ENCODE measurements around the gene USP4.
"Not testable (repeated sequence)": the region's sequence is repeated elsewhere in the genome, so short reads cannot be mapped to it uniquely, and the experiment has no call there.

USP4 gene

DNA sequence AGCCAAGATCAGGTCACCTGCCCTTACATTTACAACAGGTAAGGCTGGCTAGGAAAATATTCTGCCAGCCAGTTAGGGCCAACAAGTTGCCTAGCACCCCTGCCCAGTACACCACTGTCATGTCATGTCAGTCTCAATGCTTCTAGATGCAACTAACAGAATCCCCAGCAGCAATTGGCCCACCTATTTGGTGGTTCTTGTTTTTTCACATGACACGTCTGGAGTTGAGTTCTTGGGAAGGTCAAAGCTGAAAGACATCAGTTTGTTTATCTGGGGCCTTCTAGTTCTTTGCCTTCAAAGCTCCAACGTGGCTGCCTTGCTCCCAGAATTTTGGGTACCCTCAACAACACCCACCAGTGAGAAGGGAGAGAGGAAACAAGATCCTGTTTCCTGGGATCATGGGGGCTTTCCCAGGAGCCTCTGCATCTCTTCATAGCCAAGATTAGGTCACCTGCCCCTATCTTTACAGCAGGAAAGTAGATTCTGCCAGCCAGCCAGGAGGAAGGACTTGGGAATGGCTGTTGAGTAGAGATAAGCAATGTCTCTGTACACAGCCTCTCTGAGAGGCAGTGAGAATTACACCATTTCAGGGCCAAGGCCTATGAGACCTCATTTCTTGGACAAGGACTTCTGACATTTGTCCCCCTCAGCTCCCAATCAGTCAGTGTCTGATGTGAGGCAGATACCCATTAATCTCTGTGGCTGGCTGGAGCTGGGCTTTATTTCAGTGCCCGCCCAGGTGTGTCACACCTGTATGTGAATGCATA is 9.7 kb upstream of the USP4 start:
- DNase-seq (ENCODE audit: low spot score), result no peak

DNA sequence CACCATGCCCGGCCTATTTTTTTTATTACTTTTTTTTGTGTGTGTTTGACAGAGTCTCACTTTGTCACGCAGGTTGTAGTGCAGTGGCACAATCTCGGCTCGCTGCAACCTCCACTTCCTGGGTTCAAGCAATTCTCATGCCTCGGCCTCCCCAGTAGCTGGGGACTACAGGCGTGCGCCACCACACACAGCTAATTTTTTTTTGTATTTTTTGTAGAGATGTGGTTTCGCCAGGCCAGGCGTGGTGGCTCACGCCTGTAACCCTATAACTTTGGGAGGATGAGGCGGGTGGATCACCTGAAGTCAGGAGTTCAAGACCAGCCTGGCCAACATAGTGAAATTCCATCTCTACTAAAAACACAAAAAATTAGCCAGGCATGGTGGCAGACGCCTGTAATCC is 8.5 kb upstream of the USP4 start:
- DNase-seq (ENCODE audit: low spot score), result not testable (repeated sequence)

DNA sequence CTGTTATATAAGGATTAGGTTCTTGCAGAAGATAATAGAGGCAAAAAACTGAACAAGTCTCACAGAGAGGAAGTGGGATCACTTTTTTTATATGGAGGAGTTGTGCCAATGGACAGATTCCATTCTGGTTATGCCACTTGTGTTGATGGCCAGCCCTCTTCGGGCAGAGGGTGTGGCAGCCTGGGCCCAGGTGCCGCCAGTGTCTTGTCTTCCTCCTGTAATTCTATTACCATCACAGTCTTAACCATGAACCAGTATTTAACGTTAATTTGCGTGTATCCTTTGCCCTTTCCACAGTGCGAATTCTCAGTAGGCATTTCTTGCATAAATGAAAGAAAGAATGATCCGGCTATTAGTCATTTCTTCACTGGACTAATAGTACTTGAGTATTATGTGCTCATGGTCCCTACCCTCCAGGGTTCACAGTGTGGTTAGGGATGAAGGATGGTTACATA is 7.0 kb upstream of the USP4 start:
- DNase-seq (ENCODE audit: low spot score), result peak; percentile 39

DNA sequence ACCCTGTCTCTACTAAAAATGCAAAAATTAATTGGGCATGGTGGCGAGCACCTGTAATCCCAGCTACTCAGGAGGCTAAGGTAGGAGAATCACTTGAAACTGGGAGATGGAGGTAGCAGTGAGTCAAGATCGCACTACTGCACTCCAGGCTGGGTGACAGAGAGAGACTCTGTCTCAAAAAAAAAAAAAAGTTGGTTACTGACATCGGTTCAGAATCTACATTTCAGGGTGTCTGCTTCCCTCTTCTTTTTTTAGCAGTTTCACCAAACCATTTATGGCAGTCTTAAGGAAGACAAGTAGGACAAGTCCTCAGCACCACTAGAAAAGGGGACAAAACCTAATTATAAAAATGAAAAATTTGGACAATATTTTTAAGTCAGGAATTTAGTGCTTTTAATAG is 3.3 kb upstream of the USP4 start:
- no peak for DNase-seq (ENCODE audit: low spot score)

DNA sequence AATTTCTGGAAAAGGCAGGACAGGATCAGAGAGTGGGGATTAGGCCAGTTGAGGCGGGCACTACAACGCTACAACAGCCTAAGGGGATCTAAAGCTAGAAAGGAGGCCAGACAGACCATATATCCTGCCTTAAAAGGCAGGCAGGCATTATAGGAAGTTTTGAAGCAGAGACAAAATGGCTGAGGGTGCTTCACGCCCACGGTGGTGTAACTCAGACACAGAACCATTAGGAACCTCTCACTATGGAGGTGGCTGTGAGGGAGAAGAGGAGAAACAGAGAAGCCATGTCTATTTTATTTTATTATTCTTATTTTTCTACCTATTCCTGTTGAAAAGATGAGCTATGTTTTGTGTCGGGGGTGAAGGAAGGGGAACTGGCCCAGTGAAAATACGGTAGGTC is 2.1 kb upstream of the USP4 start:
- no peak for DNase-seq (ENCODE audit: low spot score)

DNA sequence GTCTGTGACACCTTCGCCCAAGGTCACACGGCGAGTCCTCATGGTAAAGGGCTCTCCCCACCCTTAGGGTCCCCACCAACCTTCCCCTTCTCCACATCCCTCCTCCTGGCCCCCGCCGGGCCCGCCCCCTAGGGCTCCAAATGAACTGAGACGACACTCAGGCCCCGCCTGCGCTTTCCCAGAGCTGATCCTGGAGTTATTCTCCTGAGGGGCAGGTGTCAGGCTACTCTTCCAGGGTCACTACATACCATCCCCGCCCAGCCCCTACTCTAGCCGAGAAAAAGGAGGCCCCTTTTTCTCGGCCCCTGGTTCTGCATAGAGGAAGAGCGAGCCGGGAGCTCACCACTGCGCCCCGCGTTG is 292 bp downstream of the USP4 start:
- peak; percentile 17 for DNase-seq (ENCODE audit: low spot score)

DNA sequence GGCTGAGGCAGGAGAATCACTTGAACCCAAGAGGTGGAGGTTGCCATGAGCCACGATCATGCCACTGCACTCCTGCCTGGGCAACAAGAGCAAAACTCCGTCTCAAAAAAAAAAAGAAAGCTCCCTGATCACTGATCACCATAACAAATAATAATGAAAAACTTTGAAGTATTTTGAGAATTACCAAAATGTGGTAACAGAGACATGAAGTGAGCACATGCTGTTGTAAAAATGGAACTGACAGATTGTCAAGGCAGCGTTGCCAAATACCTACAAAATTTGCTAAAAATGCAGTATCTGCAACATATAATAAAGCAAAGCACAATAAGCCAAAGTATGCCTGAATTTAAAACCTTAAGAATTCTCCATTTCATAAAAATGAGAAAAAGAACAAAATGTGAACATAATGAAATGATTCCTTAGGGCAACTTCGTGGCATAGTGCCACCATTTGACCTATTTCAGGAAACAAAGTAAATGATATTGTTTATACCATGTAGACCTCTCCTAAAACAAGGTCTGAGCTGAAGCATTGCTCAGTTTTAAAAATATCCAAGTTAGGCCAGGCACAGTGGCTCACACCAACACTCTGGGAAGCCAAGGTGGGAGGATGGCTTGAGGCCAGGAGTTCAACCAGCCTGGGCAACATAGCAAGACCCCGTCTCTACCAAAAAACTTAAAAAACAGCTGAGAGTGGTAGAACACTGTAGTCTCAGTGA is 5.8 kb downstream of the USP4 start:
- DNase-seq (ENCODE audit: low spot score), result no peak

DNA sequence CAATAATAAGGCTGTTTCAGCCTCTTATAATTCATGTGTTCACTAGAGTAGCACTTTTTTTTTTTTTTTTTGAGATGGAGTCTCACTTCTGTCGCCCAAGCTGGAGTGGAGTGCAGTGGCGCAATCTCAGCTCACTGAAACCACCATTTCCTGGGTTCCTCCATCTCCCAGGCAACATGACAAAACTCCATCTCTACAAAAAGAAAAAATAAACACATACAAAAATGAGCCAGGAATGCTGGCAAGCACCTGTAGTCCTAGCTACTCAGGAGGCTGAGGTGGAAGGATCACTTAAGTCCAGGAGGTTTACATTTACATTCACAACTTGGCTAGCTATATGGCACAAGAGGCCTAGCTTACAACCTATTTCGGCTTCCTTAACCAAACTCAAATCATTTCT is 6.8 kb downstream of the USP4 start:
- DNase-seq (ENCODE audit: low spot score), result no peak

DNA sequence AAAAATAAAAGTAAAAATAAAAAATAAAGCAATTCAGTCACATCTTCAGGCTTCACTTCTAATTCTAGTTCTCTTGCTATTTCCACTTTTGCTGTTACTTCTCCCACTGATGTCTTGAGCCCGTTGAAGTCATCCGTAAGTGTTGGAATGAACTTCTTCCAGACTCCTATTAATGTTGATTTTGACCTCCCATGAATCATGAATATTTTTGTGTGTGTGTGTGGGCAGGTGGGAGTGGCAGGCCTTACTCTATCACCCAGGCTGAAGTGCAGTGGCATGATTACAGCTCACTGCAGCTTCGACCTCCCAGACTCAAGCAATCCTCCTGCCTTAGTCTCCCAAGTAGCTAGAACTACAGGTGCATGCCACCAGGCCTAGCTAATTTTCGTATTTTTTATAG is 10.7 kb downstream of the USP4 start:
- DNase-seq (ENCODE audit: low spot score), result no peak

DNA sequence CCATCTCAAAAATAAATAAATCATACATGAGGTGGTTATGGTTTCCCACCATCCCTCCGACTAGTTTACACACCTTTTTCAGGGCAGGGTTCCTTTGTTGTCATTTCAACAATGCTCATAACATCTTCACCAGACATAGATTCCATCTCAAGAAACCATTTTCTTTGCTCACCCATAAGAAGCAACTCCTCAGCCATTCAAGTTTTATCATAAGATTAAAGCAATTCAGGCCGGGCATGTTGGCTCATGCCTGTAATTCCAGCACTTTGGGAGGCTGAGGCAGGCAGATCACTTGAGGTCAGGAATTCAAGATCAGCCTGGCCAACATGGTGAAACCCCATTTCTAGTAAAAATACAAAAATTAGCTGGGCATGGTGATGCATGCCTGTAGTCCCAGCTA is 11.5 kb downstream of the USP4 start:
- not testable (repeated sequence) for DNase-seq (ENCODE audit: low spot score)

DNA sequence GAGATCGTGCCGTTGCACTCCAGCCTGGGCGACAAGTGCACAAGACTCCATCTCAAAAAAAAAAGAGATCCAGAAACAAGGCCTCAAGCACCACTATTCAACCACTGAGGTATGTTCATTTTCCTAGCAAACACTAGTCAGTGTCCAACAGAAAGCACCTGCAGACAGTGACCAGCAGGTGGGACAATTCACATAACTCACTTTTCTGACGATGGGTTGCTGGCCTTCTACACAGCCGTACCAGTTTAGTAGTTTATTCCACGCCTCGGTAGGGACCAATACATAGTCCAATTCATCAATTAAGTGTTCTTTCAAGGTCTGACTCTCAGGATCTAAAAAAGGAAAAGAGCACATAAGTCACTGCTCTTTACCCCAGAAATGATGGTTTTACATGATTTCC is 12.4 kb downstream of the USP4 start:
- DNase-seq (ENCODE audit: low spot score), result no peak

DNA sequence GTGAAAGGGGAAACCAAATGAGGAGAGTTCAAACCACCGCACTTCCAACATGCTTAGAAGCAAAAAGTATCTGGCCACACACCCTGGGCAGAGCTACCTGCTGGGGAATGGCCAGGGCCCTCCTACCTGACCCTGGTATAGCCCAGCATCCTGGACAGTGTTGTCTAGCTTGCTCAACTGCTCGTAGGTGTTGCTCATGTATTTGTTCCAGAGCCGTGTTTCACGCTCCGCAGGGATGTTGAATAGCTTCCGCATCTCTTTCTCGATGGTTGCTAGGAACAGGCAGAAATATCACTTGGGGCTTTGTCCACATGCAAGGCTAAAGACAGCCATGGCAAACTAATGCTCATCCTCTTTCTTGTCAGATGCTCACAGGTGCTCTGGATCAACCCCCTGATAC is 15.1 kb downstream of the USP4 start:
- DNase-seq (ENCODE audit: low spot score), result no peak

DNA sequence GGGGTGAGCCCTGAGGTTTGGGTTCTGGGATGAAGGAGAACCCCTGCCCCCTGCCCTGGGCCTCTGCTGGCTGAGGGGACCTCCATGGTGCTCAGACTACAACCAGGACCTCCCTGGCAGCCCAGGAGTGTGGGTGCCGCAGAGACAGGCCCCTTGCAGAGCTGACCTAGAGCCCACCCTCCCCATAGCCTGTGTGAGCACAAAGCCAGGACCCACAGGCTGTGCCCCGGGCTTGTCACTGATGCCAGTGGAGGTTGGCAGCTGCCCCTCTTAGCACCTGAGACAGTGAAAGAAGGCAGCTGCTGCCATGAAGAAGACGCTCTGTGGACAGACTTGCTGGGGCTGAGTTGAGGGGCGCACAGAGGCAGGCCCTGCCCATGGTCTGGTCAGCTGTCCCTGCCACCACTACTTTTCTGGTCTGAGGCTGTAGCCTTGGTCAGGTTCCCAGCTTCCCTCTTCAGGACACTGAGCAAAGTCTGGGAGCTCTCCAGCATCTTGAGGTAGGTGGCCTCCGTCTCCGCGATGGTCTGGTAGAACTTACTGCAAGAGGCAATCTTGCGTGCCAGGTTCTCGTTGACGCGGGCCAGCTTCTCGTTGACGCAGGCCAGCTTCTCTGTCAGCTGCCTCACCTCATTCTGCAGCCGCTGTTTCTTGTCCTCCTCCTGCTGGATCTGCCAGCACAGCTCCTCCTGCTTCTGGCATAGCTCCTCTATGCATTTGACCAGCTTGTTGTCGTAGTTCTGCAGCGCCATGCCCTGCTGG is 23.0 kb downstream of the USP4 start:
- no peak for DNase-seq (ENCODE audit: low spot score)

DNA sequence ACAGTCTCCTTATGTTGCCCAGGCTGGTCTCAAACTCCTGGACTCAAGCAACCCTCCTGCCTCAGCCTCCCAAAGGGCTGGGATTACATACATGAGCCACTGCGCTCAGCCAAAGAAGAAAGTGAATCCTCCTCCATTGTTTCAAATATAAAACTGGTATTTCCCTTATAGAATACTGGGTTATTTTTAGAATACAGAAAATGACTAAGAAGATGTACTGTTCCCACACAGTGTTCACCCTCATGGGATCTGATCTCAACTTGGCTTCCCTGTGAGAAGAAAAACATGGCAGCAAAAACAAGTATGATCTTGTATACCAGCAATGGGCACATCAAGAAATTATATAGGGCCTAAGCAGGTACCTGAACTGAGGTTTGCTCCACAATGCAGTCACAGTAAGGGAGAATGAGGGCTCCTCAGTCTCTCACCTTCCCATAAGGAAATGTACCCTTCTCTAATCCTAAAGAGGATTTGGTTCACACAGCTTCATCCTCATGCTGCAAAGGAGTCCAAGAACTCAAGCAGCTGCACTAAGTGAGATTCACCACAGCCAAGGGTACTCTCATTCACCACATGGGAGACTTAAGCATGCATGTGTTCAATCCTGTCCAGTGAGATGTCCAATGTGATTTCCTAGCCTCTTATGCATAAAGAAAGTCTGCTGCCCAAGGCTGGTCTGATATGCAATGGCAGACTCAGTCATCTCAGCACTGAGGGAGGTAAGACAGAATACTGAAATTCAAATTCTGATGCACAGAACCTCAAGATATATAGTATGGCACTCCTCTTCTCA is 25.8 kb downstream of the USP4 start:
- DNase-seq (ENCODE audit: low spot score), result no peak

DNA sequence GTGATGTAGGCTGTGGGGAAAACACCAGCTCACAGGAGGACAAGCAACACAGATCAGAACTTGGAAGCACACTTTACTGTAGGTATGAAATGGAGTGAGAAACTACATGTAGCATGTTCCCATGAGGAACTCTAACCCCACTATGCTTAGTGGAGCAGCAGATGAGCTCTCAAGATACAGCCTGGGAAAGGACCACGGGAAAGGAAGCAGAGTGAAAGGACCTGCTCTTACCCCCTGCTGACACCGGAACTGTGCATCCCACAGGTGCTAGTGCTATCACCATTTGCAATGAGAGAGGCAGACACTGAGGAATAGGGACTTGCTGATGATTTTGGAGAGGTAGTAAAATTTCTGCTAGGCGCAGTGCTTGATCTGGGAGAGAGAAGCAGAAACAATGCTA is 28.6 kb downstream of the USP4 start:
- DNase-seq (ENCODE audit: low spot score), result no peak

DNA sequence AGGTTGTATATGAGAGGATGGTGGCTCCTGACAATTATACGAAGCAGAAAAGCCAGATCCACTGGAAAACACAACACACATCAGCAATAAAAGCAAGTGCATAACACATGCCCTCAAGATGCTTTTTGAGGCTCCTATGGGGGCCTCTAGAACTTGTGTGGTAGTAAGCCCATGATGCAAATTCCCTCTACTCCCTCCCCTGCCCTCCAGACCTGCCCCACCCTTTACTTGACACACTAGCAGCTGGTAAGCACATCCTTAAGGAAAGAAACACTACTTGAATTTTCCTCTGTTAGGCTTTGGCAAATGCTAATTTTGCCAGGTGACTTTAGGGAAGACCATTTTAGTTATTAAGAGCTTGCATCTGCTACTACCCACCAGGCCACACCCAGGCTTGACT is 29.2 kb downstream of the USP4 start:
- no peak for DNase-seq (ENCODE audit: low spot score)

DNA sequence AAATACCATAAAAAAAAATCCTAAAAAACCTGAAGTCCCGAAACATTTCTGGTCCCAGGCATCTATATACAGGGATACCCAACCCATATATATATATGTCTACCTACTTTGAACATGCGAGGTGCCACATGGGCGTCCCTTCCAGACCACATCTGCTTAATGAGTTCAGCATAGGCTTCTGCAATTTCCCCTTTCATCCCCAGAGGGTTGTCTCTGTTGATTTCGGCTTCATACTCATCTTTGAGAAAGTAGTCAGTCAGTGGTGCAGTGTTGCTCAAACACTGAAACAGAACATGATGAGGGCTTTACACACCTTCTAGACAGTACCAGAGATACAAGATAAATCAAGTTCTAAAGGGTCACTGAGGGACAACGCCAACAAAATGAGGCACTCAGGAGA is 34.2 kb downstream of the USP4 start:
- no peak for DNase-seq (ENCODE audit: low spot score)

DNA sequence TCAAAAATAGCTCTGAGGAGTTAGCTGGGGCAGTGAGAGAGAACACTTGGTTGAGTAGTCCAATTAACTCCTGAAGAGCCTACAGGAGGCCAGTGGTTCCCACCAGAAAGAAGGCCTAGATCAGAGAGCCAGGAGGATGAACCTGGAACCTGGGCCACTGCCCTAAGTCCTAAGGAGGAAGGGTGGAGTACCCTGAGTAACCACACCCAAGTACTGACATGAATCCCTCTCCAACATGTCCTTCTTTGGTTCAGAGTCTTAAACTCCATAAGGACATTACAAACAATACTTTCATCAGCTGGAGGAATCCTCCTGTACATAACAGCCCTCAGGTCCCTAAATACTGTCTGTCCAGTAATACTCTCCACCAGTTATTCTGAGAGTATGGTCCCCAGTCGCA is 37.2 kb downstream of the USP4 start:
- no peak for DNase-seq (ENCODE audit: low spot score)

DNA sequence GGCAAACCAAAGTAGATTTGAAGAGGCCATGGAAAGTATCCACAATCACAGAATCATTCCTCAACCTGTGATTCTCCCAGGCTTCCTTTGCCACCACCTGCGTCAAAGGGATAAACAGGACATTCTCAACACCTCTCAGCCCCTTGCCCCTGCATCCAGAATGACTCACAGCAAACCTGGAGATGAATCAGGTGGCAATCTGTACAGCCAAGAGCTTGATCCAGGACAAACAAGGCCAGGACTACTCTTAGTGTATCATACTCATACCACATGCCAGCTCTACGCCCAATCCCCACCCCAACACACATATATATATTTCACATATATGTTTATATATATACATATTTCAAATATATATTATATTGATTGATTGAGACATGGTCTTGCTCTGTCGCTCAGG is 39.3 kb downstream of the USP4 start:
- no peak for DNase-seq (ENCODE audit: low spot score)

DNA sequence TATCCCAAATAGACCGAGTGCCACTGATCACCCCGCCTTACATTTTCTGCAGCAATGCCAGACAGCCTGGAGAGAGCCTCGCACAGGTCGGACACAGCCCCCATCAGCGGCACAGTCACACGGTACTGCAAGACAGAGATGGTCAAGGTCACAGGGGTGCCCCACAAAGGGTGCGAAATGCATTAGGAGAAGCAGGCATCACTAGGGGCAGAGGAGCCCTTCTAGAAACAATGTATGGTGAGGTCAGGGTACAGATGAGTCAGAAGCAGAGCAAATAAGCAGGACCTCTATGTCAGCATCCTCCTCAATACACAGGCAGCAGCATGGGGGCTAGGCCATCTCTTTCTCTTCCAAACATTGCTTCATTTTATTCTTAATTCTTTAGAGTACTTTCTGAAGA is 41.3 kb downstream of the USP4 start:
- no peak for DNase-seq (ENCODE audit: low spot score)

DNA sequence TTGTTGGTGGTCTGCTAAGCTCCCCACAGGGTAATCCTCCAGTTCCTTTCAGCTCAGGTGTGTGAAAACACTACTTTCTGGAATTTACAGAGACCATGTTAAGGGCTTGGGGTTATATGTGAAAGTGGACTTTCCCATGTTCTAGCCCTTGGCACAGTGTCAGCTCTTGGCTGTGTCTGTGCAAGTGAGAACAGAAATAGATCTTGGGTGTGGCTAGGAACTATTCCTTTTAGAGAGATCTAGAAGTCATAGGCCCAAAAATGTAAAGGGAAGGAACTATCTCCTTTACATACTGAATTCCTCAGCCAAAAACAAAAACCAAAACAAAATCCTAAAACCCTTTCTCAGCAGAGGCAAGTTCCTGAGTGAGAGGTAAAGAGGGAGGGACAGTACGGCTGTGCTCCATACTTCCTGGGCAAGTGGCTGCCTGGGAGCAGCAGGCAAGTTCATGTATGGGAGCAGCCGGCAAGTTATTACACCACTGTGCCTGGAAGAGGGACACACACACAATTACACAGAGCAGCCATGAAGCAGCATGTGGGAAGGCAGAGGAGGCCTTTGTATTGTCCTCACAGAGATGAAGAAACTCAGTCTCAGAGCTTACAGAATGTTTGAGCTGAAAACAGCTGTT is 43.0 kb downstream of the USP4 start:
- peak; percentile 14 for DNase-seq (ENCODE audit: low spot score)

Data from AG08395 (cell line).